Prostate gland (tissue), 2 donors: ENCODE results near the gene VPS26C. TPM values are rescaled to one million over a fixed set of nuclear protein-coding genes. Genes with fewer than 3 reads are reported as not detected.
"Not testable (repeated sequence)": the region's sequence is repeated elsewhere in the genome, so short reads cannot be mapped to it uniquely, and the experiment has no call there.

Experiments used
- DNase-seq: peaks from one replicate; pipeline ENCODE4 v3.0.0-alpha.2; 2019; ENCODE audit warnings: low spot score
- H3K27ac ChIP-seq, 2 donors: fragments of 200-600 bp; sonication (generic); 2 replicates each; pipeline ENCODE4 v1.5.1; 2017 to 2019
- H3K27me3 ChIP-seq: fragments of 200-600 bp; sonication (generic); replicated peaks from 2 replicates; pipeline ENCODE4 v1.5.1; 2019; ENCODE audit not compliant: insufficient read depth
- H3K36me3 ChIP-seq, 2 donors: fragments of 200-600 bp; sonication (generic); 1 replicate in 1 of 2; 2 replicates in 1 of 2; pipeline versions ENCODE4 v1.5.1 to v1.8.1; 2017 to 2019
- H3K4me1 ChIP-seq: fragments of 200-600 bp; sonication (generic); replicated peaks from 2 replicates; pipeline ENCODE4 v1.5.1; 2019
- H3K4me3 ChIP-seq, 2 donors: fragments of 200-600 bp; sonication (generic); 2 replicates each; pipeline ENCODE4 v1.5.1; 2017 to 2019
- H3K9me3 ChIP-seq: fragments of 200-600 bp; sonication (generic); 2 replicates; pipeline ENCODE4 v1.5.1; 2017
- POLR2A ChIP-seq: fragments of 450-650 bp; IDR thresholded peaks from one replicate; pipeline ENCODE4 v1.6.1; 2016; ENCODE audit warnings: antibody characterized with exemption, mild to moderate bottlenecking
- POLR2AphosphoS5 ChIP-seq: sonication (generic); formaldehyde crosslinking; IDR thresholded peaks from one replicate; pipeline ENCODE4 v1.6.1; 2017; ENCODE audit warnings: antibody characterized with exemption
- whole genome bisulfite sequencing: methylation state at CpG from one replicate; pipeline ENCODE4 v1.1.5; 2018; 5-methylcytosine and 5-hydroxymethylcytosine counted together
- intact Hi-C: fragments of 100-400 bp; cut with DNase I; formaldehyde crosslinking; loops from one replicate; pipeline ENCODE4 v1.14.2; 2022
- total RNA-seq, 2 donors: library from RNA; depleted of rRNA; stranded (reverse); fragments of >200 nt; gene quantifications; one replicate each; pipeline ENCODE4 v1.1.0, GENCODE V29; 2016
- TF ChIP-seq, protein P1 (sequence below), 4 experiments: fragments of 200-600 bp in 2 of 4; fragments of 450-650 bp in 2 of 4; sonication (generic) in 2 of 4; IDR thresholded peaks; 1 replicate in 3 of 4; 2 replicates in 1 of 4; pipeline ENCODE4 v1.5.1; 2016 to 2019; ENCODE audit warnings: antibody characterized with exemption in 4 of 4, mild to moderate bottlenecking in 2 of 4, moderate library complexity in 2 of 4

The VPS26C gene
- total RNA-seq, 2 donors from 2014 or later = 36.8 to 46.1 TPM

DNA sequence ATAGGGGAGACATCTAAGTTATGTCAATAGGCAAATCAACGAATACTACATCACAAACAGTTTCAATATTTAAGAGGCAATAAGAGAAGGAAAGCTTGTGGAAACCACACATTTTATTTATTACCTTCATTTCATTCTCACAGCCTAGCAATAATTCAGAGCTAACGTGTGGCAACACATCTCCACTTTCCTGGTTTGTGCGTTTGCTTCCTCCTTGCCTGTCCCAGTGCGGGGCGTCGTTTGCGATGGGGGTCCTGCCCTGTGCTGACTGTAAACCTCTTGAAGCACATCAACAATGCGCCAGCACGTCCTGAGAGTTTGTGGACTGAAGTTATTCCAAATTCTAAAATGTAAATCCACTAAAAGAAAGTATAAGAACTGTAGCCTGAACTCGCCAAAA is 14.4 kb upstream of the VPS26C start:
- H3K27ac ChIP-seq = no peak overlapping the region
- no peaks in the 10 kb centered on the region for H3K9me3 ChIP-seq
- 22% methylated on average over 10 of the region's 10 CpGs for WGBS
- TF ChIP-seq POLR2A (no peak), POLR2AphosphoS5 (no peak)
- TF ChIP-seq, protein P1, sequence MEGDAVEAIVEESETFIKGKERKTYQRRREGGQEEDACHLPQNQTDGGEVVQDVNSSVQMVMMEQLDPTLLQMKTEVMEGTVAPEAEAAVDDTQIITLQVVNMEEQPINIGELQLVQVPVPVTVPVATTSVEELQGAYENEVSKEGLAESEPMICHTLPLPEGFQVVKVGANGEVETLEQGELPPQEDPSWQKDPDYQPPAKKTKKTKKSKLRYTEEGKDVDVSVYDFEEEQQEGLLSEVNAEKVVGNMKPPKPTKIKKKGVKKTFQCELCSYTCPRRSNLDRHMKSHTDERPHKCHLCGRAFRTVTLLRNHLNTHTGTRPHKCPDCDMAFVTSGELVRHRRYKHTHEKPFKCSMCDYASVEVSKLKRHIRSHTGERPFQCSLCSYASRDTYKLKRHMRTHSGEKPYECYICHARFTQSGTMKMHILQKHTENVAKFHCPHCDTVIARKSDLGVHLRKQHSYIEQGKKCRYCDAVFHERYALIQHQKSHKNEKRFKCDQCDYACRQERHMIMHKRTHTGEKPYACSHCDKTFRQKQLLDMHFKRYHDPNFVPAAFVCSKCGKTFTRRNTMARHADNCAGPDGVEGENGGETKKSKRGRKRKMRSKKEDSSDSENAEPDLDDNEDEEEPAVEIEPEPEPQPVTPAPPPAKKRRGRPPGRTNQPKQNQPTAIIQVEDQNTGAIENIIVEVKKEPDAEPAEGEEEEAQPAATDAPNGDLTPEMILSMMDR (IDR thresholded peaks at IDR 0.05) = no peak
- H3K27me3 ChIP-seq = no peaks in the 10 kb centered on the region
- H3K4me3 ChIP-seq = no peak overlapping the region
- no peak for DNase-seq
- intact Hi-C loops = no loop called here
- no peaks in the 10 kb centered on the region for H3K4me1 ChIP-seq
- no peaks in the 10 kb centered on the region for H3K36me3 ChIP-seq

- H3K36me3 ChIP-seq, H3K27ac ChIP-seq, H3K27me3 ChIP-seq, H3K9me3 ChIP-seq, intact Hi-C loops, DNase-seq, H3K4me1 ChIP-seq, H3K4me3 ChIP-seq: not testable (repeated sequence)
- WGBS = 92% methylated on average over 4 of the region's 4 CpGs
These were observed 12.1 kb upstream of the VPS26C start for GRCh38 chr21:37279271-37279670.

DNA sequence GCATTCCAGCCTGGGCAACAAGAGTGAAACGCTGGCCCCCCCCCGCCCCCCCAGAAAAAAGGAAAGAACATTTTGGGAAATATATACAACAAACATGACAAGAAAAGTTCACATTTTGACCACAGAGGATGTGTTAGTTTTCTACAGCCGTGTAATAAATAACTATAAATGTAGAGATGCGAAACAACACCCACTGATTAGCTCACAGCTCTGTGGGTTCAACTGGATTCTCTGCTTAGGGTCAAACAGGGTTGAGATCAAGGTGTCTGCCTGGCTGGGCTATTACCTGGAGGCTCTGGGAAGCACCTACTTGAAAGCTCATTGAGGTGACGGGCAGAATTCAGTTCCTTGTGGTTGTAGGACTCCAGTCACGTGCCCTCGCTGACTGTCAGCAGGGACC is 11.1 kb upstream of the VPS26C start:
- Histone ChIP-seq H3K27me3 (no peaks in the 10 kb centered on the region), H3K4me1 (no peaks in the 10 kb centered on the region), H3K27ac (no peak overlapping the region), H3K9me3 (no peaks in the 10 kb centered on the region), H3K36me3 (no peaks in the 10 kb centered on the region), H3K4me3 (no peak overlapping the region)
- 83% methylated on average over 6 of the region's 7 CpGs for WGBS
- TF ChIP-seq POLR2AphosphoS5 = no peak
- TF ChIP-seq, protein P1 (IDR thresholded peaks at IDR 0.05) = no peak
- TF ChIP-seq POLR2A = no peak
- intact Hi-C loops = no loop called here
- DNase-seq = no peak

DNA sequence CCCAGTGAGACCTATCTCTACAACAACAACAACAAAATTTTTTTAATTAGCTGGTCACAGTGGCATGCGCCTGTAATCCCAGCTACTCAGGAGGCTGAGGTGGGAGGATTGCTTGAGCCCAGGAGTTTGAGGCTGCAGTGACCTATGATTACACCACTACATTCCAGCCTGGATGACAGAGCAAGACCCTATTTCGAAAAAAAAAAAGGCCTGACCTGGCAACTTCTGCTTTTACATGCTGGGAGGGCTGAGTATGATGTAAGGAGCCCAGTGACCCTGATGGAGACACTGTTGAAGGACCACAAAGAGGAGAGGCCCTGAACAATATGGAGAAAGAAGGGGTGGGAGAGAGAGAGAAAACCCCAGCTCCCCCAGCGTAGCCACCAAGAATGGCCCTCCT is 9.2 kb upstream of the VPS26C start:
- H3K4me3 ChIP-seq = no peak overlapping the region
- H3K27me3 ChIP-seq = no peaks in the 10 kb centered on the region
- no peak for DNase-seq
- H3K4me1 ChIP-seq = no peaks in the 10 kb centered on the region
- no peaks in the 10 kb centered on the region for H3K9me3 ChIP-seq
- WGBS = 87% methylated on average over 3 of the region's 3 CpGs
- no peaks in the 10 kb centered on the region for H3K36me3 ChIP-seq
- TF ChIP-seq, protein P1 (IDR thresholded peaks at IDR 0.05) = no peak
- no peak for TF ChIP-seq POLR2A
- TF ChIP-seq POLR2AphosphoS5 = no peak
- H3K27ac ChIP-seq = no peak overlapping the region
- intact Hi-C loops = no loop called here

GRCh38 chr21:37273911-37274690 is 7.0 kb upstream of the VPS26C start:
- H3K27ac ChIP-seq = no peak overlapping the region
- DNase-seq = no peak
- no peak for TF ChIP-seq POLR2A
- TF ChIP-seq POLR2AphosphoS5 = no peak
- TF ChIP-seq, protein P1 (IDR thresholded peaks at IDR 0.05) = no peak
- H3K27me3 ChIP-seq = no peaks in the 10 kb centered on the region
- 50% methylated on average over 9 of the region's 9 CpGs for WGBS
- no peaks in the 10 kb centered on the region for H3K4me1 ChIP-seq
- no peak overlapping the region for H3K4me3 ChIP-seq
- H3K9me3 ChIP-seq = no peaks in the 10 kb centered on the region
- intact Hi-C loops = no loop called here
- H3K36me3 ChIP-seq = no peaks in the 10 kb centered on the region
